Activated T-helper 1 cell treated with anti-CD3 and anti-CD28 coated beads, Interleukin-2, amount 50 U/mL, for 16 hours (primary cell): ENCODE results near the gene OR9G4.

Experiments used
- DNase-seq, 2 donors: peaks; one replicate each; pipeline ENCODE4 v3.0.0-alpha.2; 2020; ENCODE audit warnings: low read depth in 1 of 2, low spot score in 1 of 2

The OR9G4 gene

DNA sequence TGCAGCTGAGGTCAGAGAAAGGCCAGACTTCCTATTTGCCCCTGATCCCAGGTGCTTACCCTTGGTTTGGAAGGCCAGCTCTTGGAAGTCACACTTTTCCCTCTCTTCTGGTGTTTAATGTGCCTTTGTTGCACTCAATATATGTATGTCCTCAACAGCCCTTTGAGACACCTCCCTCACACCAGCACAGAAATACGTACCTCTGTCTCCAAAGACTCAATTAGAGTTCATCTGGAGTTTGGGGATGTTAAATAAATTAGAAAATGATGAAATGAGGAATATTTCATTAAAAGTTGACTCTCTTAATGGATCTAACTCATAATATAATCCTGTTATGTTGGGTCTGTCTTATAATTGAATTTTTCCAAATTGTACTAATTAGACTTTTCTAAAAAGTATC is at the start of gene OR9G4:
Gene OR9G4 (minus strand): TSS at position 101 of the 400 bp plus-strand sequence. CDS start 4,931 bp downstream, outside the sequence.
- DNase-seq, result no peak

DNA sequence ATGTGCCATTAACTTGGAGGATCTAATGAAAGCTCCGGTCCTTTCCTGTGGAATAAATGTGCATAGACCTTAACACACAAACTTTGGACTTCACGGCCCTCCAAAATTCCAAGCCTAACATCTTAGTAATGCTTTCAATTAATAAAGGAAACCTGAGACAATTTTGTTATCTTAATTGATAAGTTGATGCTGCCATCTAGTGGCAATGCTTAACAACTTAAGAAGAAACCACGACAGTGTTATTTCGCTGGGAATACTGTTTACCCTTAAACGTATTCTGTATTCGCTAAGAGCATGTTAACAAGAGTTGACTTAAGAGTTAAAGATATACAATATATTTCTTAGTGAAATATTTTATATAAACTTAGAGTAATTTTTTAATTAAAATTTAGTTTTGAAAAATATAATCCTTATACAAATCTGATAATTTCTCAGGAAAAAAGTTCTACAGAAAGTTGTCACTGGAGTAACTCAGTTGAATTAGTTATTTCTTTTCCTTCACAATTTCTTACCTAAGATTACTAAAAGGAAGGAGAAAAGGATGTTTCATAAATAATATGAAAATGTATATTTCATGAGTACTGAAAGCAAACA is 35.0 kb upstream of the OR9G4 start:
- no peak for DNase-seq

DNA sequence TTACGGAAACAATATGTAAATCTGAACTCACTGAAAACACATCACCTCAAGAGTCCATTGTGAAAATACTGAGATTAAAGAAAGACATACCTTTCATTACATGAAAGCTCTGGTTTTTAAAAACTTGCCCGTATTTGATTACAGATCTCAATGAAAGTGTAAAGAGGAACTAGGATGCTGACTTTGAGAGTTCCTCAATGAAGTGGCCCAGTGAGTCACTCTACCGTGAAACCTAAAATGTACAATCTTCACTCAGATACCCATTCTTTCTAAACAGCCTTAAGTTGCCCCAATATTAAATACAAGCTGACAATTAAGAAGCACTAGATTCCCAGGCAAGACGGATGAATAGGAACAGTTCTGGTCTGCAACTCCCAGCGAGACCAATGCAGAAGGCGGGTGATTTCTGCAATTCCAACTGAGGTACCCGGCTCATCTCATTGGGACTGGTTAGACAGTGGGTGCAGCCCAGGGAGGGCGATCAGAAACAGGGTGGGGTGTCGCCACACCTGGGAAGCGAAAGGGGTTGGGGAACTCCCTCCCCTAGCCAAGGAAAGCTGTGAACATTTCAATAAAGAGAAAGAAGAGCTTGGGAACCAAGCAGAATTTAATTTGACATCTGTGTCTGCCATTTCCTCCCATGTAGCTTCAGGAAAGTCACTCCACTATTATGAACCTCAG is 33.8 kb upstream of the OR9G4 start:
- DNase-seq, result no peak

DNA sequence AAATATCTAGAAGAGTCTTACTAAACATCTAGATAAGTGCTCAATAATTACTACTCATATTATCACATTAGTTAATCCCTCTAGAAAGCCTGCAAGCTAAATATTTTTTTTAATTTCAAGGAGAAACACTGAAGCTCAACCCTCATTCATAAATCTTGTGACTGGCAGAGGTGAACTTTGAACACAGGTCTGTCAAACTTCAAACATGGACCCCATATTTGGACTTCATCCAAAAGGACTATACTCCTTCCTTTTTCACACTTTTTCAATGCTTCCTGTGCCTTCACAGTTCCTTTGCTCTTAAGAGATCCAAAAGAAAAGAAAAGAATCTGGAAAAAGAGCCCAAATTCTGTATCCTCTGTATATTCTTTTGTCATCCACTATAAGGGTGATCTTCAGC is 28.3 kb upstream of the OR9G4 start:
- no peak for DNase-seq

DNA sequence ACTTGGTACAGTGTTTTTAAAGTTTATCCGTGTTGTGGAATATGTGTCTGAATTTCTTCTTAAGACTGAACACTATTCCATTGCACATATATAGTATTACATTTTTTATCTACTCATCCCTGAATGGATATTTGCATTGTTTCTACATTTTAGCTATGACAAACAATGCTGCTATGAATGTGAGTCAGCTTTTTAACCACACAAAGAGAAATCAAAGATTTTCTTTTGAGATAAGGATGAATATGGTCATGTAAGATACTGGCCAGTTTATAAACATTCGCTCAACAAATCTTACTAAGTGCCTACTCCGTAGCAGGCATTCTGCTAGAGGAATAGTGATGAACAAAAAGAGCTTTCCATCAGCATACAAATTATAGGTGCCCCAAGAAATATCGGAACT is 16.5 kb upstream of the OR9G4 start:
- DNase-seq, result no peak

DNA sequence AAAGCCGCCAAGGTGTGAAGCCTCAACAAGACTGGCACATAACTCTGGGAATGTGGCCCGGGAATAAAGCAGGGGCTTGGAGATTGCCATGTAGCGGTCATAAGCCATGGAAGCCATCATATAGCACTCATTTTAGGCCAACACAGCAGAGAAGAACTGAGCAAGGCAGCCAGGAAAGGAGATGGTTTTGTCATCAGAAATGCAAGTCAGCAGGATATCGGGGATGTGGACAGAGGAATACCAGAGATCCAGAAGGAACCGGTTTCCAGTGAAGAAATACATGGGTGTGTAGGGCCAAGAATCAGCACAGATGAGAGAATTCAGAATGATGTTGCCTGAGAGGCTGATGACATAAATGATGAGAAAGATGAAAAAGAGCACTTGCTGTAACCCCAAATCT is 3.0 kb upstream of the OR9G4 start:
- no peak for DNase-seq

DNA sequence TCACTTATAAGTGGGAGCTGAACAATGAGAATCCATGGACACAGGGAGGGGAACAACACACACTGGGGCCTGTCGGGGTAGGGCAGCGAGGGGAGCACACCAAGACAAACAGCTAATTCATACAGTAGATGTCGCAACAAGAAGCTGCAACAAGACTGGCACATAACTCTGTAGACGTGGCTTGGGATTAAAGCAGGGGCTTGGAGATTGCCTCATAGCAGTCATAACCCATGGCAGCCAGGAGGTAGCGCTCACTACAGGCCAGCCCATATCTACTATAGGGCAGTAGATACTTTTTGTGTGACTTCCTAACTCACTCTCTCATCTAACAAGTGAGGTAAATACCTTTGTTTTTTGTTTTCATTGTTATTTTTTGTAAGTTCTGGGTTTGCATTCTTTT is 1.7 kb upstream of the OR9G4 start:
- no peak for DNase-seq

DNA sequence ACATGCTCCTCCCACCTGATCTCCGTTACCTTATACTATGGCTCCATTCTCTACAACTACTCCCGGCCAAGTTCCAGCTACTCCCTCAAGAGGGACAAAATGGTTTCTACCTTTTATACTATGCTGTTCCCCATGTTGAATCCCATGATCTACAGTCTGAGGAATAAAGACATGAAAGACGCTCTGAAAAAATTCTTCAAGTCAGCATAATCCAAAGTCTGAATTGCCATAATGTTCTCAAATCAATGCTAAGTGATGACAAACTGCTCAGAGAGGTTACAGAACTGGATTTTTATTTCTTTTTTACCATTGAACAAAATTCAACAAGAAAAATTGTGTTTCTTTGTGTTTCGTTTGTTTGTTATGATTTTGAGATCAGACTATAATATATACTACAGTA is 7.6 kb downstream of the OR9G4 start:
- no peak for DNase-seq

DNA sequence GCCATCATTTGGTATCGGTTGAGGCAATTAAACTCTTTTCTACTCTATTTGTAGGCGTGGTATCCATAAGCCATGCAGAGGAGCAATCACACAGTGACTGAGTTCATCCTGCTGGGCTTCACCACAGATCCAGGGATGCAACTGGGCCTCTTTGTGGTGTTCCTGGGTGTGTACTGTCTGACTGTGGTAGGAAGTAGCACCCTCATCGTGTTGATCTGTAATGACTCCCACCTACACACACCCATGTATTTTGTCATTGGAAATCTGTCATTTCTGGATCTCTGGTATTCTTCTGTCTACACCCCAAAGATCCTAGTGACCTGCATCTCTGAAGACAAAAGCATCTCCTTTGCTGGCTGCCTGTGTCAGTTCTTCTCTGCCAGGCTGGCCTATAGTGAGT is 8.4 kb downstream of the OR9G4 start:
- no peak for DNase-seq

DNA sequence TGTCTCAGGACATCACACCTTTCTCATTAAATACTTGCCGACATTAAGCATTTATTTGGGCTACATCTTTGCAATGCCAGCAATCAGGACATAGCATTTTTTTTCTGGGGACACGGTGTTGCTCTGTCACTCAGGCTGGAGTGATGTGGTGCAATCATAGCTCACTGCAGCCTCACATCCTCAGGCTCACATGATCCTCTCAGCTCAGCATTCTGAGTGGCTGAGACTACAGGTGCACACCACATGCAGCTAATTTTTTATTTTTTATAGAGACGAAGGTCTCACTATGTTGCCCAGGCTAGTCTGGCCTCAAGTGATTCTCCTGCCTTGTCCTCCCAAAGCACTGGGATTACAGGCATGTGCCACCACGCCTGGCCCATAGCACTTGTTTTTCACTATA is 28.0 kb downstream of the OR9G4 start:
- DNase-seq, result no peak

DNA sequence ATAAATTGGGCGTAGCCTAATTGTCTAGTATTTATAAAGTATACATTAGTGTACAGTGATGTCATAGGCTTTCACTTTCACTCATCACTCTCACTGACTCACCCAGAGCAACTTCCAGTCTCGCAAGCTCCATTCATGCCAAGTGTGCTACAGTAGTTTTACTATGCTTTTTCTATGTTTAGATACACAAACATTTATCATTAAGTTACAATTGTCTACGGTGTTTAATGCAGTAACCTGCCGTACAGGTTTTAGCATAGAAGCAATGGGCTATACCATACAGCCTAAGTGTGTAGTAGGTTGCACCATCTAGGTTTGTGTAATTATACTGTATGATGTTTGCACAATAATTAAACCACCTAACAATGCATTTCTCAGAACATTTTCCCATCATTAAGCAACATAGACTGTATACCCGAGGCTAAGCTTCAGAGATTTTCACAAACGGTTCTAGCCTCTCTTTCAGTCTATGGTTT is 32.1 kb downstream of the OR9G4 start:
- DNase-seq, result no peak

DNA sequence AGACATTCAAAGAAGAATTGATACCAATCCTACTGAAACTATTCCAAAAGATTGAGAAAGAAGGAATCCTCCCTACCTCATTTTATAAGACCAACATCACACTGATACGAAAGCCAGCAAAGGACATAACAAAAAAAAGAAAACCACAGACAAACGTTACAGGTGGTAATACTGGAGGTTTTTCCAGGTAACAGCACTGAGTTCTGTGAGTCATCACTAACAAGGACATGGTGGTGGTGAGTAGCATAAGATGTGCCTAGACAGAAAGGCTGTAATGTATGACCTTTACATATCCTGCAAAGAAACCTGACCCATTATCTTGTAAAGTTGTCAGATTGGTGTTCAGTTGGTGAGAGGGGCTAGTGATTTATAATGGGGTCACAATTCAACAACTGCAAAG is 34.3 kb downstream of the OR9G4 start:
- no peak for DNase-seq

DNA sequence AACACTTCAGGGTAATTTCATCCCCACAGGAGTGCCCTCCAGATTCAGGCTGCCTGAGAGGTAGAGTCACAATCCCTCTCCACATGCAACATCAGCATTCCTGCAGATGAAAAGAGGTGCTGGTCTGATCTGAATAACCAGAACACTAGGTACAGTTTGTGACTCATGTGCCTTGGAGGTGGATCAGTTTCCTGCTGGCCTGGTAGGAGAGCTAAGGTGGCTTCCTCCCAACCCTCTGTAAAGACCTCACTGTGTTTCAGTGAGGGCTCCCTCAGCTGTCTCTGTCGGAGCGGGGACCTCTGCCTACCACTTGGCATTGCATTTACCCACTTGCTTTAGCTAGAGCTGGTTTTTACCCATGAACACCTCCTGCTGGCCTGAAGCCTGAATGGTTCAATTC is 42.0 kb downstream of the OR9G4 start:
- DNase-seq, result no peak

DNA sequence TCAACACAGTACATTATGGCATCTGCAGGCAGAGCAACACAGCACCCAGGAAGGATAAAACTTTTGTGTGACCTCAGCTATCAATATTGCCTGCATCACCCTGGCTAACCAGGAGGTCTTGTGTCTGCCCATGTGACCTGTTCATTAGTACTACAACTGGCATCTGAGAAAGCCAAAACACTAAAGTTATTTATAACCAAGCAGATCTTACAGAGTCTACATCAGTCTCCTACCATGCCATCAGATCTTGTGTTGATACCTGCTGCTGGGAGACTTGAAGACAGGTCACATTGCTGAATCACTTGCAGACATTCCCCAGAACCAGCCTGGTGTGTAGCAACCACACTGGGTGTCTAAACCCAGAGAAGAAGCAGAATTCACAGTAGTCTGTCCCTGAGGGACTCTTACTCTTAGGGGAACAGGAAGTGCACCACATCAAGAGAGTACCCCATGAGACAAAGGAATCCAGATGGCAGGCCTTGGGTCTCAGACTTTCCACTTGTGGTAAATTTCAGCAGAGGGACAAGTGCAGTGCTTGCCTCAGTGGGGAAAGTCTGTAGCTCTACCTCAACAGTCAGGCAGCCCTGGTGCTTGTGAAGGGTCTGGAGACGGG is 42.6 kb downstream of the OR9G4 start:
- DNase-seq, result no peak

DNA sequence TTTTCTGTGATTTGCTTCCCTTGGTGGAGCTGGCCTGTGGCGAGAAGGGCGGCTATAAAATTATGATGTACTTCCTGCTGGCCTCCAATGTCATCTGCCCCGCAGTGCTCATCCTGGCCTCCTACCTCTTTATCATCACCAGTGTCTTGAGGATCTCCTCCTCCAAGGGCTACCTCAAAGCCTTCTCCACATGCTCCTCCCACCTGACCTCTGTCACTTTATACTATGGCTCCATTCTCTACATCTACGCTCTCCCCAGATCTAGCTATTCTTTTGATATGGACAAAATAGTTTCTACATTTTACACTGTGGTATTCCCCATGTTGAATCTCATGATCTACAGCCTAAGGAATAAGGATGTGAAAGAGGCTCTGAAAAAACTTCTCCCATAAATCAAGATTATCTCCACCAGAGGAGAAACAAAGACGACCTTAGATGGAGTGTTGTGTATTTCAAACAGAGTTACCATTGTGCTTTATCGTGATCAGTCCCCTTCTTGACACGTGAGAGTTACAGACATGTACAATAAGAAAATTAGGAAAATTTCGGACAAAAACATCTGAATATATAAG is 47.5 kb downstream of the OR9G4 start:
- DNase-seq, result no peak

DNA sequence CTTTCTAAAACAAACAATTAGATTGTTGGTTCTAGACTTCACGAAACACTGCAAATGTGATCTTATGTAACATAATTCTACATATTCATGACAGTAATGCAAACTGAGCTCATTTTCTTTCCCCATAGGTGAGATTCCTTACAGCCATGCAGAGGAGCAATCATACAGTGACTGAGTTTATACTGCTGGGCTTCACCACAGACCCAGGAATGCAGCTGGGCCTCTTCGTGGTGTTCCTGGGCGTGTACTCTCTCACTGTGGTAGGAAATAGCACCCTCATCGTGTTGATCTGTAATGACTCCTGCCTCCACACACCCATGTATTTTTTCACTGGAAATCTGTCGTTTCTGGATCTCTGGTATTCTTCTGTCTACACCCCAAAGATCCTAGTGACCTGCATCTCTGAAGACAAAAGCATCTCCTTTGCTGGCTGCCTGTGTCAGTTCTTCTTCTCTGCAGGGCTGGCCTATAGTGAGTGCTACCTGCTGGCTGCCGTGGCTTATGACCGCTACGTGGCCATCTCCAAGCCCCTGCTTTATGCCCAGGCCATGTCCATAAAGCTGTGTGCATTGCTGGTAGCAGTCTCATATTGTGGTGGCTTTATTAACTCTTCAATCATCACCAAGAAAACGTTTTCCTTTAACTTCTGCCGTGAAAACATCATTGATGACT is 48.1 kb downstream of the OR9G4 start:
- DNase-seq, result no peak

DNA sequence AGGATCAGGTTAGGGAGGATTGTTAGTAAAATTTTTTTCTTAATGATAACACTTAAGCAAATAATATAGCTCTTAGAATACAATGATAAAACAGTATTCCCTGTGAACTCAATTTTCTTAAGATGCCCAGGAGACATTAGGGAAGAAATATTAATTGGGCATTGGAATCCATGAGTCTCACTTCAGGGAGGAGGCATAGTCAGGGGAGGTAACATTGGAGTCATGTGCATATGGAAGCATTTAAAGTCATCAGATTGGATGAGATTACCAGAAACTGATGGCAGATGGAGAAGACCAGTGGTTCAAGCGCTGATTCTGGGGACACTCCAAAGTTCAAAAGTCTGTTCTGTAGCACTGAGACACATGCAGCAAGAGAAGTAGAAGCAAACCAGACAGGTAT is 49.7 kb downstream of the OR9G4 start, which contains the start of gene OR9G1:
Gene OR9G1 (plus strand): TSS at position 301 of the 400 bp plus-strand sequence. CDS start 1,293 bp downstream, outside the sequence.
- DNase-seq, result no peak

DNA sequence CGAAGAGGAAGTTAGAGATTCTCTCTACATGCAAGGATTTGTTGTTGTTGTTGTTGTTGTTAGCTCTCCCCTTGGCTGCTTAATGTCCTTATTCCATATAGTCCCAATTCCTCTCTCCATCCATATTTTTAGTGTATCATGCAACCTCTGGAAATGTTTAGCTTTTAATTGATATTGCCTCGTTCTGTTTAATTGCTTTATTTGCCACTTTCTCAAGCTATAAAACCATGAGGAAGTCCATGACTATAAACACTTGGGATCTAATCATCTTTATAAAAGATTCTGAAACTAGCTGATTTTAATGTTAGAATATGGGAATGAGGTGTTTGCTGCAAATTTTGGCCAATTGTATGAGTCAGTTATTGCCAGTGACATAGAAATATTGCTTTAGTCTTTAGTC is 55.1 kb downstream of the OR9G4 start:
- DNase-seq, result no peak
